Loucy (cell line): ENCODE results near the gene ARHGAP27.

ENCODE experiments used
- CTCF ChIP-seq: fragments of 200-600 bp; sonication (generic); conservative IDR thresholded peaks from 2 replicates; pipeline ENCODE4 v1.5.1; 2014; ENCODE audit warnings: mild to moderate bottlenecking, antibody characterized with exemption, low read length
- EZH2phosphoT487 ChIP-seq: fragments of 200-600 bp; IDR thresholded peaks from 2 replicates; pipeline ENCODE4 v1.6.1; 2018; ENCODE audit warnings: antibody characterized with exemption, mild to moderate bottlenecking, moderate library complexity, borderline replicate concordance

- TF ChIP-seq CTCF: no peak
- TF ChIP-seq EZH2phosphoT487: no peak
These were observed 9.0 kb upstream of the ARHGAP27 start for GRCh38 chr17:45441526-45442310.
